KOPT-K1 (cell line): ENCODE results near the gene ADGRF5.

ENCODE experiments used
- H3K27ac ChIP-seq: fragments of 200-600 bp; sonication (generic); 2 replicates; pipeline ENCODE4 v1.5.1; 2016; ENCODE audit warnings: antibody characterized with exemption, mild to moderate bottlenecking, low read depth, low read length; ENCODE audit not compliant: poor library complexity, severe bottlenecking
- H3K36me3 ChIP-seq: fragments of 200-600 bp; sonication (generic); 2 replicates; pipeline ENCODE4 v1.5.1; 2017; ENCODE audit warnings: antibody characterized with exemption, mild to moderate bottlenecking, low read length, moderate library complexity; ENCODE audit not compliant: insufficient read depth
- H3K9me3 ChIP-seq: fragments of 200-600 bp; sonication (generic); 2 replicates; pipeline ENCODE4 v1.5.1; 2017; ENCODE audit warnings: antibody characterized with exemption, low read length, mild to moderate bottlenecking; ENCODE audit not compliant: insufficient read depth, poor library complexity, severe bottlenecking

ADGRF5 gene

DNA sequence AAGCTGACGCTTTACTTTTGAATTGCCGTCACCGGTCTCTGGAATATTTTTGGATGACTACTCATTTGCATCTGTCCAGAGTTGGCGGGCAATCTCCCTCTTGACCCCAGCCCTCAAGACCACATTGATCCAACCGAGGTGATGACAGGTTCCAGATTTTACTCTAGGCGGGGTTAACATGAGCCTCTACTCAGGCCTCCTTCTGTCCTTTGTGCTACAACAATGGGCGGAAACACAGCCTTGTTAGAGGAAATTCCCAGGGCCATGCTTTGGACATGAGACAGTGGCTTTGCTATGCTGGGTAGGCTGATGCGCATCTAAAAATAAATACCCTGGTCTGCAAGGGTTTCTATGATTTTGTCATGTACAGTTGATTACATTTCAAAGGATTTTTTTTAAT, 27.0 kb upstream of the ADGRF5 start:
- H3K36me3 ChIP-seq: no peaks in the 10 kb centered on the region
- no peaks in the 10 kb centered on the region for H3K9me3 ChIP-seq
- H3K27ac ChIP-seq: no peak overlapping the region

DNA sequence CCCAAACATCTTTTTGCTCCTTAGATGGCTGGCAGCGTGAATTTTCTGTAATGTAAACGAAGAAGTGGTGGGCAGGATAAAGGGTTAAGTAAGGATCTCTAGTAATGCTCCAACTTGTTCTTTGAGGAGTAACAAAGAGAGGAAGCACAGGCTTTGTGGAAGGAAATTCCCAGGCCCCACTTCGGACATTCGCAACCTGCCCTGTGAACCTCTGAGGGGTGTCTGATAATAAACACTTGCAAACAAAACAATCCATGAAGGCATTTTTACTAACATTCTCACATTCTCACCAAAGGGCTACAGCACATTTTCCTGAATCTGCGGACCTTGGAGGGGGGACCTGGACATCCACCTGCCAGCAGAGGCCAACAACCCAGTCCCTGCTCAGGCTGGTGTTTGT, 25.8 kb upstream of the ADGRF5 start:
- Histone ChIP-seq H3K27ac (no peak overlapping the region), H3K36me3 (no peaks in the 10 kb centered on the region), H3K9me3 (no peaks in the 10 kb centered on the region)

DNA sequence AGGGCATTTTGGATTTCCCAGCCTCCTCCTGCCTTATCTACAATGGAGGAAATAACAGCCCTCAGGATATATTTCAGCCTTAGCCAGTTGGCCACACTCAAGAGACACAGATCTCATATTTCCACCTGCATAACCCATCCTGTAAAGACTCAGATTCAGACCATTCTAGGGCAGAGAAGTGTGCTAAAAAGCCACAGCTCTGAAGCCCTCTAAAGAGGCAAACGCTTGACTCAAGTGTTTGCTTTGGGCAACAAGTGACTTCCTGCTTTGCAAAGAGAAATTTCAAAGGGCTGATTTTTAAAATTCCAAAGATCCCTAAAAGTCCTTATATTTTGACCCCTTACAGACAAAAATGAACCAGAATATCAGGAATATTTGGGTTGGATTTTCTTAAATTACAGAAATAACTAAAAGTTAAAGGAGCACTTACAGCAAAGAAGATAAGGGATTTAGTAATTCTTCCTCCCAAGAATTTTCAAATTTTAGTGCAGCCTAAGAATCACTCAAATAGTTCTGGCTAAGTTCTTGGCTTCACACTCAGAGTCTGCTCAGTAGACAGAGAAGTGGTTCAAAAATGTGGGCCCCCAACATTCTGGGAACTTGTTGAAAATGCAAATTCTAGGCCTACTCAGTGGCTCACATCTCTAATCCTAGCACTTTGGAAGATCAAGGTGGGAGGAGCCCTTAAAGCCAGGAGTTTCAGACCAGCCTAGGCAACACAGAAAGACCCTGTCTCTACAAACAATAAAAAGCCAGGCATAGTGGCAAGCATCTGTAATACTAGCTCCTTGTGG, 18.9 kb upstream of the ADGRF5 start:
- H3K27ac ChIP-seq: no peak overlapping the region
- H3K36me3 ChIP-seq: no peaks in the 10 kb centered on the region
- H3K9me3 ChIP-seq: no peaks in the 10 kb centered on the region

DNA sequence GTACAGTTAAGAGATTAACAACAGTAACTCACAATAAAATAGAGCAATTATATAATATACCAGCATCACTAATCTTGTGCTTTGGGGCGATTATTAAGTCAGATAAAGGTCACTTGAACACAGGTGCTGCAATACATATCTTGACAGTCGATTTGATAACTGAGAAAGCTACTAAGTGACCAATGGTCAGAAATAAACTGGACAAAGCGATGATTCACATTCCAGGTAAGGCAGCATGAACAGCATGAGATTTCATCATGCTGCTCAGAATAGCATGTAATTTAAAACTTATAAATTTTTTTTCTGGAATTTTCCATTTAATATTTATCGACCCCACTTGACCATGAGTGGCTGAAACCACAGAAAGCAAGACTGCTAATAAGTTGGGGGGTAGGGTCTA, 15.9 kb upstream of the ADGRF5 start:
- H3K36me3 ChIP-seq: no peaks in the 10 kb centered on the region
- H3K9me3 ChIP-seq: no peaks in the 10 kb centered on the region
- H3K27ac ChIP-seq: no peak overlapping the region

DNA sequence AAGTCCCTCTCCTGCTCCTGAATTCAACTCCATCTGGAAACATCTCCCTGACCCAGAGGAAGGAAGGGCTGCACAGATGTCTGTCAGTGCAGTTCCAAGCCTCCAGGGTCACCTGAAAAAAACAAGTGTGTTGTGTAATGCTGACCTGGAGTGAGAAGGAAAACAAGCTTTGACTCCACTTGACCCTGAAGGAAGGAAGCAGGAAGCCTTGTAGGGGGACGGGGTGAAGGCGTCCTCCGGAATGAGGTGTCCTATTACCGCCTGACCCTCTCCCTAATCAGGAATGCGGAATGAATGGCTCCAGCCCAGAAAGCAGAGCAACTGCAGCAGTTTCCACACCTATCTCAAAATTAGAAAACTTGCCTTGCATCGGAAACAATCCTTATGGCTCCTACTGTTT, 13.9 kb upstream of the ADGRF5 start:
- no peak overlapping the region for H3K27ac ChIP-seq
- H3K9me3 ChIP-seq: no peaks in the 10 kb centered on the region
- no peaks in the 10 kb centered on the region for H3K36me3 ChIP-seq

DNA sequence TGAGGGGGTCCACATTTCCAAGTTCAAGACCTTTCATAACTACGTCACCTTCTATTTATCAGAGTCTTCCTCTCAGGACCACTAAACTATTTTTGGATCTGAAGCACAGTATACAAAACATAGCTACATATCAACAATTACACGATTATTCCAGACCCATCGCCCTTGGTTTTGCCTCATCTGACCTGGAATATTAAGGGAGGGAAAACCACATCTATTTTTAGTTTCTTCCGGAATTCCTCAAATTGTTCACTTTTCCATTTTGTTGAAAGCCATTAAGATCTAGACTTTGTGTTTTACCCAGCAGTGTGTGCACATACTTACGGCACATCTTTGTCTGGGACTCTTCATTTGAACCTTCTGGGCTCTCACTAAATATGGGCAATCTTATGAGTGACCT, 12.0 kb upstream of the ADGRF5 start:
- no peaks in the 10 kb centered on the region for H3K9me3 ChIP-seq
- no peaks in the 10 kb centered on the region for H3K36me3 ChIP-seq
- no peak overlapping the region for H3K27ac ChIP-seq

DNA sequence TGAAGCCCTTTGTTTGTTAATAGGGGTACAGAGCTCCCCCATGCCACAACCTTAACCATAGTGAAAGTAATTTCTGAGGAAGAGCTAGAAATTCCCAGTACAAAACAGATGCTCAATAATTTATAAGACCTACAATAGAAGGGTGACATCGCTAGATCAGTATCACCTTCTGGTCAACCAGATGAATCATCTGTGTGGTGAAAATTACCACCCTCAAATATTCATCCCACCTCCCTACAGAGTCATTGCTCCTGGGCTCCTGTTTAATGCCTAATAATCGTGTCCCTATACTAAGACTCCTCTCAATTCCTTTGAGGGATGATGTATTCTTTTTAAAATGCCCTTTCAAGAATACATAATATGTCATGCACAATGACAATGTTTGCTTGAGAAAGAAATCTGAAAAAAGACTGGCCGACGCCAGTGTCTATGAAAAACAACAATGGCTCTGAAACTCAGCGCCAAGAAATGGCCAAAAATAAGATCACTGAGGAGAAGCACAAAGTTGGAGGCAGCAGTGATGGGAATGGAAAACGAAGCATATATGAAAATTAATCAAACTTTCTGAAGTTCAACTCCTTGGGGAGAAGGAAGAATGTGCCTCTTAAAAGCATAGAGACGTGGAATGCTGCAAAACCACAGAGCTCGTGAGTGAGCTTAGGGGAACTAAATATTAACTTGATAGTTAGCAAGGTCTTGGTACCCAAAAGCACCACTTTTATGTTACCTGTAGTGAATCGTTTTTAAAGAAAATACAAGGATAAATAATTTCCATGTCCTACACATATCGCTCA, 11.0 kb upstream of the ADGRF5 start:
- Histone ChIP-seq H3K36me3 (no peaks in the 10 kb centered on the region), H3K9me3 (no peaks in the 10 kb centered on the region), H3K27ac (no peak overlapping the region)

DNA sequence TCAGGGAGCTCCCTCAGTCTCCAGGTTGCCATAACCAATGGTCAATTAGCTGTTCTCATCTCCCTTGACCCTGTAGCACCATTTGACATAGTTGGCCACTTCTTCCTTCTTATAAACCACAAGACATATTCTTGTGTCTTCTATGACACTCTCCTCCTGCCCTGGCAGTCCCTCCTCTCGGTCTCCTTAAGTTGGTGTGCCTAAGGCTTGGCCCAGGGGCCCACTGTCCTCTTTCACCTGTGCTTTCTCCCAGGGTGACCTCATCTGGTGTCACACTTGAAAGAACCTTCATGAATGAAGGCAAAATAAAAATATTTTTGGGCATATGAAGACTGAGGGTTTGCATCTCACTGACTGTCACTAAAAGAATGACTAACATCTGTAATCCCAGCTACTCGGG, 9.7 kb upstream of the ADGRF5 start:
- H3K36me3 ChIP-seq: no peaks in the 10 kb centered on the region
- H3K27ac ChIP-seq: no peak overlapping the region
- no peaks in the 10 kb centered on the region for H3K9me3 ChIP-seq

DNA sequence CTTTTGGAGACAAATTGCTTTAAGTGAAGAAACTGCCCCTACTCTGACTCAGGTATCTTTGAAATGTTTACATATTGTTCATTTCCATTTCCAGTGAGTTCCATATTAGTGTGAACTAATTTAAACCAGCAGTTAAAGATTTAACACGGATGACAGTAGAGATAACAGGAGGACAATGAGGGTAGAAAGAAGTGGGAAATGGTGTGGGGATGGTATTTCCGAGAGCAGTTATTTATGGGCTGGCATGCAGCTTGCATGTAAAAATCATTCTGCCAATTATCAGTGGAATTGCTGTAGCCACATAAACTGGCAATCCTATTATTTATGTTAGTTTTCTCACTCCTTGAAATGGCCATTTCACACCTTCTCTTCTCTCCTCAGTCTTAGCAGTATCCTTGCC, 8.6 kb upstream of the ADGRF5 start:
- no peak overlapping the region for H3K27ac ChIP-seq
- H3K36me3 ChIP-seq: no peaks in the 10 kb centered on the region
- no peaks in the 10 kb centered on the region for H3K9me3 ChIP-seq

DNA sequence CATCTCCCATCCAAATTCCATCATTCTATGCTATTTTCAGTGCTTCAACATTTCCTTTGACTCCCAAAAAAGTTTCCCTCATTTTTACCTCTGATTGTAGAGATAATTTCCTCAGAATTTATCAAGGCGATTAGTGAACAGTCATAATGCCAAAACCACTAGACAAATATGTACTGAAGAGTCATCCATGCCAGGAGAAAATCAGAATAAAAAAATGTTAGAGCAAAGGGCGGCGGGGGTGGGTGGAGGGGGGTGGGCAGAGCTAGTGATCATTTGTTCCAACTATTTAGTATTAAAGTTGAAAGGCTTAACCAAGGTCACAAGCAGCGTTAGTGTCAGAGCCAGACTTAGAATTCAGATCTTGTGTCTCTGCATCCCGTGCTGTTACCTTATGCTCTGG, 5.3 kb upstream of the ADGRF5 start:
- Histone ChIP-seq H3K36me3 (no peaks in the 10 kb centered on the region), H3K27ac (no peak overlapping the region), H3K9me3 (no peaks in the 10 kb centered on the region)

DNA sequence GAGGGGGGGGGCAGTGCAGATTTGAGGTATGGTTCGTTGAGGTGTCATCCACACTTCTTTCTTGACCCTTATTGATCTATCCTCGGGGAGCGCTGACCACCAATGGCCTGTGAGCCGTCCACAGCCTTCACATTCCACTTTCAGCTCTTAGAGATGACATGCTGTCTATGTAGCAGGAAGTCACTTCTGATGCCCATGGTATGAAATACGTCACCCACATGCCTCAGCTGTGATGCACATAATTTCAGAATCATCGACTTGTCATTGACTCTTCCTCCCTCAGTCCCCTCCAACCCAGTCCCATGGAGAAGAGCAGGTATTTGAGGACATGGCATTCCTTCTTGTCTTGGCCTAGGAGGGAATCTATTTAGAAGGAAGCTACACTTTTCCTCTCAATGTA, 4.7 kb upstream of the ADGRF5 start:
- H3K36me3 ChIP-seq: no peaks in the 10 kb centered on the region
- no peaks in the 10 kb centered on the region for H3K9me3 ChIP-seq
- H3K27ac ChIP-seq: no peak overlapping the region

DNA sequence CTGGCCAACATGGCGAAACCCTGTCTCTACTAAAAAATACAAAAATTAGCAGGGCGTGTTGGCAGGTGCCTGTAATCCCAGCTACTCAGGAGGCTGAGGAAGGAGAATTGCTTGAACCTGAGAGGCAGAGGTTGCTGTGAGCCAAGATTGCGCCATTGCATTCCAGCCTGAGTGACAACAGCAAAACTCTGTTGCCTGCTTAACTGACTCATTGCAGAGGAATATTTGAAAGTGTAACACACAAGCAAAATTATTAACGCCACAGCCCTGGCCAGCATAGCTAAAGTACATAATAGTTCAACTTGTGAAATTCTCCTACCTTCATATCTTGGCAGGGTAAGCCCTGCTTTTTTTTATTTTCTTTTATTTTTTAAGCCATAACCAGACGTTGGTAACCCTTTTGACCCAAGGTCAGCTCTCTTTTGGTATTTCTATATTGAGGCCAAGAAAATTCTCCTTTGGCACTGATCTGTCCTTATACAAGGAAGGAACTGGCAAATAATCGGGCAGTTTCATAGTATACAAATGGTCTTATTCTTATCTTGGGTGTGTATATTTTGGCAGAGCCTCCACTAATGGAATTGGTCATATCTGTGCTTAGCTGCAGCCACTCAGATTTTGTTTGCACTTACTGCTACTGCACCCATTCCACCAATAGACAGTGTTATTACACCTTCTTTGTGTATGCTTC, 4.0 kb upstream of the ADGRF5 start:
- Histone ChIP-seq H3K36me3 (no peaks in the 10 kb centered on the region), H3K27ac (no peak overlapping the region), H3K9me3 (no peaks in the 10 kb centered on the region)

DNA sequence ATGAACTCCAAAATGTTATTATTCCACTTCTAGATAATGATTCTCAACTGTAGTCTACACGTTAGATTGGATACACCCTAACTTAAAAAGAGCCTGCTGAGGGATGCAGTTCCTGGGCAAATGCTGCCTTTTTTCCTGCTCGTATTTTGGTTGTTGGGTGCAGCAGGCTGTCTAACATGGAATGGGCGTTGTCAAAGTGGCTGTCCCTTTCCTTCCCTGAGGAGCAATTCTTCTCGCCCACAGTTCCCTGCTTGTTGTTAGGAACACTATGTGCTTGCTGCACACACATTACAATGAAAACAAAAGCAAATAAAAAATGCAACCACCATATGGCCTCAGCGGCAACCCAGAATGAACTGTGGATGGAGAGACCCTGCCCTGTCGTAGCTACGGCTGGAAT, 1.7 kb upstream of the ADGRF5 start:
- H3K36me3 ChIP-seq: no peaks in the 10 kb centered on the region
- H3K27ac ChIP-seq: no peak overlapping the region
- no peaks in the 10 kb centered on the region for H3K9me3 ChIP-seq

DNA sequence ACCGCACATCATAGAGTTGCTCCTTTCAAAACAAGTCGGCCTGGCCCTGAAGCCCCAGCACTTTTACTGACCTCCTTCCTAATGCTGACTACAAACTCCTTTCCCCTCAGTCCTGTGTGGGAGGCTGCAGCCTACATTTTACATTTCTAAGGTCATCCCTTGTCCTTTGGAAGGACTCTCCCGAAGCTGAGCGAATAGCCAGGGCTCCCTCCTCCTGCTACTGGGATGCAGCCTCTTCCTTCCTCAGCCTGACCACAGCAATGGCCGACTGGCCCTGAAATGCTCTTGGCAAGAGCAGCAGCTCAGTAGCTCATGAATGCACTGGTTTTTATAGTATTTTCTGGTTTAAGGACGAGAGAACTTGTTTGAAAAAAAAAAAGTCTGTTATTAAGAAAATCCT, 679 bp downstream of the ADGRF5 start:
- no peak overlapping the region for H3K27ac ChIP-seq
- H3K36me3 ChIP-seq: no peaks in the 10 kb centered on the region
- no peaks in the 10 kb centered on the region for H3K9me3 ChIP-seq

DNA sequence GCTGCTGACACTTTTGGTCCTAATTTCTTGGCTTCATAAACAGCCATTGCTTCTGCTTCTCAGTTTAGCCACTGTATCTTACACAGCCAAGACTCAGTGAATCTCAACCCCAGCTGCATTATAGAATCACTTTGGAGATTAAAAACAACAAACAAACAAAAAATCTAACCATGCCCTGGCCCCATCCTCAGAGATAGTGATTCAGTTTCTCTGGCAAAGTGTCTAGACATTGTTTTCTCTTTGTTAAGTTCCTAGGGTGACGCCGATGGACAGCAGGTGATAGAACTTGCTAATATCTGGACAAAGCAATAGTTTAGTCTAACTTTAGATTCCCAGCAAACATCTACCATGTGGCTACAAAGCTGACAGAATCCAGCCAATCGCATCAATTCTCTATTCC, 2.9 kb downstream of the ADGRF5 start:
- no peak overlapping the region for H3K27ac ChIP-seq
- no peaks in the 10 kb centered on the region for H3K36me3 ChIP-seq
- no peaks in the 10 kb centered on the region for H3K9me3 ChIP-seq
